Activated naive CD4-positive, alpha-beta T cell treated with anti-CD3 and anti-CD28 coated beads, Interleukin-2, amount 50 U/mL, for 24 hours (primary cell): ENCODE results near the gene PHF21A.
"Not testable (repeated sequence)": the region's sequence is repeated elsewhere in the genome, so short reads cannot be mapped to it uniquely, and the experiment has no call there.

Source experiments
- H3K27ac Mint-ChIP-seq: one replicate; pipeline ENCODE4 v1.8.0; 2021; ENCODE audit warnings: mild to moderate bottlenecking, mixed read lengths
- H3K27me3 Mint-ChIP-seq: one replicate; pipeline ENCODE4 v1.8.0; 2021; ENCODE audit warnings: mixed read lengths
- H3K36me3 Mint-ChIP-seq: one replicate; pipeline ENCODE4 v1.8.0; 2021; ENCODE audit warnings: mixed read lengths
- H3K4me1 Mint-ChIP-seq: one replicate; pipeline ENCODE4 v1.8.0; 2021; ENCODE audit warnings: mixed read lengths
- H3K4me3 Mint-ChIP-seq: one replicate; pipeline ENCODE4 v1.8.0; 2021; ENCODE audit warnings: mild to moderate bottlenecking, mixed read lengths
- H3K9me3 Mint-ChIP-seq: one replicate; pipeline ENCODE4 v1.8.0; 2021; ENCODE audit warnings: mixed read lengths

Gene PHF21A

DNA sequence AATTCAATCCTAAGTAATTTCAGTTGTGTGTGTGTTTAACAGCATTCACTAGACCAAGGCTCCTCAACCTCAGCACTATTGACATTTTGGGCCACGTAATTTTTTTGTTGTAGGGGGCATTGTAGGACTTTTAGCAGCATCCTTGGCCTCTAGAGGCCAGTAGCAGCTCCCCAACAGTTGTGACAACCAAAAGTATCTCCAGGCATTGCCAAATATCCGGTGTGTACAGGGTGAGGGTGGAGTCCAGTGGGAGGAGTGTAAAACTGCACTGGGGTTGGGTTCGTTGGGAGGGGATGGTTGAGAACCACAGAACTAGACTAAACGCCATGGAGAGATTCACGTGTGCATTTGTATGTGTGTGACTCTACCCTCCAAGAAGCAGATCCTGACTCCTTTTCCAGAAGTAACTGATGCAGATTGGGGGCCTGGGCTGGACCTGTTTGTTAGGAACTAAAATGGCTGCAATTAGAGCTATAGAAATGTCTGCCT, 5.9 kb upstream of the PHF21A start:
- no peak overlapping the region for H3K4me3 Mint-ChIP-seq
- H3K36me3 Mint-ChIP-seq = no peaks in the 10 kb centered on the region
- H3K4me1 Mint-ChIP-seq = peaks cover 24% of the 10 kb centered on the region
- H3K27me3 Mint-ChIP-seq = no peaks in the 10 kb centered on the region
- no peaks in the 10 kb centered on the region for H3K9me3 Mint-ChIP-seq
- H3K27ac Mint-ChIP-seq = no peak overlapping the region

DNA sequence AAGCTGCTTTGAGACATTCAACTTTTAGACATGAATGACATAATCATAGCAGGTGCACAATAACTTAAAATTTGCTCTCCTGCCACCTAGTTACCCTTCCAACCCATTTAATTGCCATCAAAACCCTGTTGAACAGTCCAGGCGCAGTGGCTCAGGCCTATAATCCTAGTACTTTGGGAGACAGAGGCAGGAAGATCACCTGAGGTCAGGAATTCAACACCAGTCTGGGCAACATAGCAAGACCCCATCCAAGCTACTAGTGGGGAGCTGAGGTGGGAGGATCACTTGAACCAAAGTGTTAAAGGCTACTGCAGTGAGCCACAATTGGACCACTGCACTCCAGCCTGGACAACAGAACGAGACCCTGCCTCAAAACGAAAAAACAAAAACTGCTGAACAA, 4.0 kb upstream of the PHF21A start:
- Mint-ChIP-seq H3K9me3 (no peaks in the 10 kb centered on the region), H3K27me3 (no peaks in the 10 kb centered on the region), H3K4me3 (no peak overlapping the region), H3K4me1 (peaks cover 24% of the 10 kb centered on the region), H3K36me3 (no peaks in the 10 kb centered on the region), H3K27ac (no peak overlapping the region)

DNA sequence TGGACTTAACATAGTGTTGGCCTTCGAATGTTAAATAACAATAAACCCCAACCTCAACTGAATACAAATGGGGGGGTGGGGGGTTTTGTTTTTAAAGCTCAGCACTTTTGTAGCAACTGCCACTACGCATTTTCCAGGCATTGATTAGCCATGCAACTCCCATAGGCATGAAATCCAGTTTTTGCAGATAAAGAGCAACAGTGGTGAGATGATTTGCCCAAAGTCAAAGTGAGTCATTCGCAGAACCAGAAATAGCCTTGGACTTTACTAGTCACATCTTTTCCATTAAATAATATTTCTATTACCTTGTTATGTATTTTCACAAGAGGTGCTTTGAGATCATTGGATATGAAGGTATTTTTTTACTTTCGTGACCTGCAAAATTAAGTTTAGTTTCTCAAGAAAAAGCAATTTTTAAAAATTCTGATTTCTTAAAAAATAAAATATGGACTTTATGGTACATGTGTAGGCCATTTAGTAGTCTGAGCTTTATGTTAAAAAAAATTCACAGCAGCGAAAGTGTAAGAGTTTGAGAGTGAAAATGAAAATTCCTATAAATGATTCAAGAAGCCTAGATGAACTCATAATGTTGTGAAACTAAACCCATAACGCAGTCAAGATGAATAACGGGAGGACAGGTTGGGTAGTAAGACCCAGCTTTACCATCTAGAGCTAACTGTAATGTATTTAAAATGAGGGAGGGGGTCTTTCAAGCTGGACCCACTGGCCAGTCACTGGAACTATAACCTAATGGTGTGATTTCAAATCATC, 1.9 kb upstream of the PHF21A start:
- H3K4me1 Mint-ChIP-seq = peaks cover 39% of the 10 kb centered on the region
- H3K4me3 Mint-ChIP-seq = peak overlapping the region; percentile 47
- no peaks in the 10 kb centered on the region for H3K36me3 Mint-ChIP-seq
- no peaks in the 10 kb centered on the region for H3K27me3 Mint-ChIP-seq
- H3K27ac Mint-ChIP-seq = no peak overlapping the region
- H3K9me3 Mint-ChIP-seq = no peaks in the 10 kb centered on the region

DNA sequence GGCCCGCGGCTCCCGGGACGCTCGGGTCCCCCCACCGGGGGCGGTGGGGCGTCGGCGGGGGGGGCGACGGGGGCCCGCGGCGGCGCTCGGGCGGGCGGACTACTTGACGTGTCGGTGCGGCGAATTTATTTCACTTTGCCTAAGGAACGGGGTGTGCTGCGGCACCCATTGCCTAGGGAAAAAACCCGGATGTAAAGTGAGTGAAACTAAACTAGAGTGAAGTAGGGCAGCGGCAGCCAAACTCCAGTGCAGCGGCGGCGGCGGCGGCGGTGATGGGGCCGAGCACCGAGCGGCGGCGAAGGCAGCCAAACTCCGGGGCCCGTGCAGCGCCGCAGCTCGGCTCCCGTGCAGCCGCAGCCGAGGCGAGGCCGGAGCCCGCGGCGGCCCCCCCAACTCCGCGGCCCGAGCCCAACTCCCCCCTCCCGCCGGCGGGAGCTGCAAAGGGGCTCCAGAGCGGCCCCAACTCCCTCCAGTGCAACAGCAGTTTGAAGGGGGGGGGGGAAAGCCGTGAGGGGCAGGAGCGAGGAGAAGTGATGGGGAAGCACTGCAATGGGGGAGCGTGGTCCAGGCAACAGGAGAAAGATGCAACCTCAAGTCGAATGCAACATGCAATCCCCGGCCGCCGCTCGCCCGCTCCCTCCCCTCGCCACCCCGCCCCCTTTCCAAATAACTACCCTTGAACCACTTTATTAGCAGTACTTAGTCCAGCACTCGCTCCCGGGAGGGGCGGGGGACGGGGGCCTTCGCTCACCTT, 647 bp upstream of the PHF21A start:
- Mint-ChIP-seq H3K27me3 (no peaks in the 10 kb centered on the region), H3K4me1 (peaks cover 44% of the 10 kb centered on the region), H3K9me3 (no peaks in the 10 kb centered on the region), H3K27ac (peak overlapping the region; percentile 93), H3K36me3 (no peaks in the 10 kb centered on the region), H3K4me3 (peak overlapping the region; percentile 88)

DNA sequence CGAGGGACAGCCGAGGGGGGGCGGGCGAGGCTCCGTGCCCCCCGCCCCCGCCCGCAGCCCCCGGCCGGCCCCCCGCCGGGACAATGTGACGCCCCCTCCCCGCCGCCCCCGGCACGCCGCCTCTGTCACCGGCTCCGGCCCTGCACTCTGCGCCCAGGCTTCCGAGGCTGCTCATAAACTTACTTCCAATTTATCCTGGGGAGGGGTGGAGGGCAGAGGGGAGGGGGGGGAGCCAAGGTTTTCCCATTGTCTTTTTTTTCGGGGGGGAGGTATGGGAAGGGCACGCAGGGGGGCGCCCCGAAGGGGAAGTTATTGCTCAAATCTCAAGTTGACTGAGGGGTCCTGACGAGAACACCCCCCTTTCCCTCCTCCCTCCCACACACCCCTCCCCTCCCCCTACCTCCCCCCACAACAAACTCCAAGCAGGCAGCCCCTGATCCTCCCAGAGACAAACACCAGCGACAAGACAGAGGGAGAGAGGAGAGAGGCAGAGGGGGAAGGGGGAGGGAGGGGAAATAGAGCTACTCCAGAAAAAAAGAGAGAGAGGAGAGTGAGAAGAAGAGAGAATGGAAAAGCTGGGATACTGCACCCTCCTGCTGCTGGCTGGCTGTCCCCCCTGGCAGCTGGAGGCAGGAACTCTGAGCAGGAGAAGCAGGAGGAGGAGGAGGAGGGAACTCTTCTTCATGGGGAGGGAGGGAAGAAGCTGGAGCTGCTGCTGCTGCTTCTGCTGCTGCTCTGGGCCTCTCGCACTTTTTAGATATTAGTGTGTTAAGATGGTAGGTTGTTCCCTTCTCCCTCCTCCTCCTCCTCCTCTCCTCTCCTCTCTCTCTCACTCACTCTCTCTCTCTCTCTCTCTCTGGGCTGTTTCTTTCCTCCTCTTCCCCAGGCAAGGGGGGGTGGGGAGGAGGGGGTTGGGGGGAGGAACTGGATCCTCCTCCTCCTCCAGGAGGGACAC, 631 bp downstream of the PHF21A start:
- Mint-ChIP-seq H3K4me1 (peaks cover 51% of the 10 kb centered on the region), H3K9me3 (no peaks in the 10 kb centered on the region), H3K4me3 (peak overlapping the region; percentile 89), H3K27me3 (no peaks in the 10 kb centered on the region), H3K36me3 (no peaks in the 10 kb centered on the region), H3K27ac (peak overlapping the region; percentile 96)

DNA sequence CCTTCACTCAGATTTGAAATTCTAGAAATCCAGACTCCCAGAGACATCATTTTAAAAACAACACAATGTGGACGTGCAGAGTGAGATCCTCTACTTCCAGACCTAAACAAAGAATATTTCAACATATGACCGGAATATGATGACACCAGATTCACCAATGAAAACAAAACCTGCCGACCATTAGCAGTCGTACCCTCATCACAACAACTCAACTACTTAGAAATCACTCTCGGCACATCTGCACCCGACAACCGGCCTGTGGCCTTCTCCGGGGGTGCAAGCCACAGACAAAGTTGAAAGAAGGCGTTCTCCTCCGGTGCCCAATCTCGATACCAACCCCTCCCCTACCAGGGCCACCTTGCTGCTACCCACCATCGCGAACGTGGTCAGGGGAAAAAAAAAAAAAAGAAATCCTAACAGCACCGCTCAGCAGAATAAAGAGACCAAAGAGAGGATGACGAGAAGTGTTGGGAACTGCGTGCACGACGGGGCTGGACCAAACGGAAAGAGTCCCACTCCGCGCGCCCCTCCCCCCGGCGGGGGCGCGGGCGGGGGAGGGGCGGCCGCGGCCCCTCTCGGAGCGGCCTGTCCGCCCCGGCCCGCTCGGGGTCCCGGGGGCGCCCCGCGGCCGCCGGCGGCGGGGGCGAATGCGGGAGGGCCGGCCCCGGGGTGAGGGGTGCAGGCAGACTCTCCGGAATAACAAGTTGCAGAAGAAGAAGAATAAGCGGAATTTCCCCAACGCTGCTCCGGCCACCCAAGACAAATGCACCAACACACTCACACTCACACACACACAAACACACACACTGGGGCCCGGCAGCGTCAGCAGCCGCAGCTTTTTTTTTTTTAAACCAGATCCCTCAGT, 1.7 kb downstream of the PHF21A start:
- H3K4me1 Mint-ChIP-seq = peaks cover 62% of the 10 kb centered on the region
- H3K4me3 Mint-ChIP-seq = peak overlapping the region; percentile 97
- peak overlapping the region; percentile 99 for H3K27ac Mint-ChIP-seq
- H3K36me3 Mint-ChIP-seq = no peaks in the 10 kb centered on the region
- H3K27me3 Mint-ChIP-seq = no peaks in the 10 kb centered on the region
- H3K9me3 Mint-ChIP-seq = no peaks in the 10 kb centered on the region

DNA sequence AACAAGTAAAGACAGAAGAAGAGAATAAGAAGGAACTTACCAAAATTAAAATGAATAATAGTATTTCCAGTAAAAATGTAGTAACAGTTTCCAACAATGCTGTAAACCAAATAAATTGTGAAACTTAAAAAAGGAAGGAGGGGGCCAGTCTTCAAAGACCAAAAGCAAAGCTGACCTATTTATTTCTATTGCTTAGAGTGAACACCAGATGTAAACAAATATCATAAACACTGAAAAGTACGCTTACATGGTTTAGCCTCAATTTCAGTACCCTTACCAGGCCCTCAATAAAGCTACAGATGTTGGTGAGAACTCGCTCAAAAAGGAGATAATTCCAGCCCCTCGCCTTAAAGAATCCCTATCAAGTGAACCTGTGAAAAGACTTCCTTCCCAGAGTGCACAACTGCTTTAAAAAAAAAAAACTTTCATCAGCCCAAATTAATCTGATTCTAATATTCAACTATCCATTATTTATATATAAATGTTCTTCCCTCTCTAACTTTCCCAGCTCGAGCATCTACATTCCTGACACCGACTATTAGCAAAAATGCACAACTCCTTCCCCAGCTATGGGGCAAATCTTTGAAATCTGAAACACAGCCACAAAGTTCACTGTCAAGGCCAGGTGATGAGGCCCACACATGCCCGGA, 2.4 kb downstream of the PHF21A start:
- H3K36me3 Mint-ChIP-seq = no peaks in the 10 kb centered on the region
- H3K4me3 Mint-ChIP-seq = peak overlapping the region; percentile 97
- H3K27ac Mint-ChIP-seq = peak overlapping the region; percentile 98
- H3K9me3 Mint-ChIP-seq = no peaks in the 10 kb centered on the region
- H3K4me1 Mint-ChIP-seq = peaks cover 68% of the 10 kb centered on the region
- no peaks in the 10 kb centered on the region for H3K27me3 Mint-ChIP-seq

DNA sequence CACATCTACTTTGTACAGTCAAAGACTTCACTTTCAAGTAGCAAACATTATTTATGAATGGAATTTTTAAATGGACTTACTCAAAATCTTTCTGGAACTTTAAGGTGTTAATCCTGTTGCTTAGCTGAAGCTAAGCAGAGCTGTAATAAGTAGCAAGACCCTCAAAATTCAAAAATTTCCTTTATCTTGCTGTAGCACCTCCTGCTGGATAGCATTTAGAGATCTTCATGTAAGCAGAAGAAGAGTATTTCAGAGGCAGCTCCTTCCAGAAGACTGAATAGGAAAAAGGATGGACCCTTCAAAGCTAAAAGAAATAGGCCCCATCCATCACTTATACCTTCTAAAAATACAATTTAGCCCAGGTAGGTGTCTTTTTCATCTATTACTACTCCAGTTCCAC, 3.4 kb downstream of the PHF21A start:
- Mint-ChIP-seq H3K4me3 (peak overlapping the region; percentile 97), H3K9me3 (no peaks in the 10 kb centered on the region), H3K4me1 (peaks cover 67% of the 10 kb centered on the region), H3K27ac (peak overlapping the region; percentile 98), H3K27me3 (no peaks in the 10 kb centered on the region), H3K36me3 (no peaks in the 10 kb centered on the region)

DNA sequence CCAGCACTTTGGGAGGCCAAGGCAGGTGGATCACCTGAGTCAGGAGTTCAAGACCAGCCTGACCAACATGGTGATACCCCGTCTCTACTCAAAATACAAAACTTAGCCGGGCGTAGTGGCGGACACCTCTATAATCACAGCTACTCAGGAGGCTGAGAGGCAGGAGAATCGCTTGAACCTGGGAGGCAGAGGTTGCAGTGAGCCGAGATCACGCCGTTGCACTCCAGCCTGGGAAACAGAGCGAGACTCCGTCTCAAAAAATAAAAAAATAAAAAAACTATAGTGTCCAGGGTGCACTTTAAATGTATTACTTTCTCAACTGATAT, 4.6 kb downstream of the PHF21A start:
- Mint-ChIP-seq H3K27ac (peak overlapping the region; percentile 68), H3K4me1 (peaks cover 68% of the 10 kb centered on the region), H3K4me3 (peak overlapping the region; percentile 5)
- not testable (repeated sequence) for H3K36me3 Mint-ChIP-seq, H3K9me3 Mint-ChIP-seq, H3K27me3 Mint-ChIP-seq

DNA sequence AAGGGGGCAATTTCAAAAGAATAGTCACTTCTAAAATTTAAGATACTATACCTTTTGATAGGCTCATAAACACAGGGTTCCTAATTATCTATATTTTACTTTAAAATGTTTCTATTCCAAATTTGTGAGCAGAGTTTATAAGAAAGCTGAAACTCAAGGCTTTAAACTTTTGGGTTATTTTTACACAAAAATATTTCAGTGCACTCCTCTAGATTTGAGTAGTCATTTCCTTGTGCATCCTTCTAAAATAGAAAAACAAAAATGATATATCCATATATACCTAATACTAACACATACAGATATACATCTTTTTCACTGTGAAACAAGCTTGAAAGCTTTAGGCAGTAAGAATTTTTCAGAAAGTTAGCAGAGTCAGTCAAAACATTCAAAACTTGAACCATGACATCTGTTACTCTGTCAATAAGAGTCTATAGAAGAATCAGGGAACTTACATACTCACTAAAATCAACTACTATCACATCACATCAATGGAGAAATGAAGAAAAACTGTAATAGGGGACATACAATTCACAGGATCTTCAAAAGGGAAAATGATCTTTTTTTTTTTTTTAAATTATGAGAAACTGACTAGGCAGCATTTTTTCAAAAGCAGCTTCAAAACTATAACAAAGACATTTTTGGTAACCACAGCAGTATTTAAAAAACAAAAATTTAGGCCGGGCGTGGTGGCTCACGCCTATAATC, 5.1 kb downstream of the PHF21A start:
- Mint-ChIP-seq H3K27me3 (no peaks in the 10 kb centered on the region), H3K36me3 (no peaks in the 10 kb centered on the region), H3K4me3 (peak overlapping the region; percentile 47), H3K9me3 (no peaks in the 10 kb centered on the region), H3K27ac (peak overlapping the region; percentile 90), H3K4me1 (peaks cover 68% of the 10 kb centered on the region)

DNA sequence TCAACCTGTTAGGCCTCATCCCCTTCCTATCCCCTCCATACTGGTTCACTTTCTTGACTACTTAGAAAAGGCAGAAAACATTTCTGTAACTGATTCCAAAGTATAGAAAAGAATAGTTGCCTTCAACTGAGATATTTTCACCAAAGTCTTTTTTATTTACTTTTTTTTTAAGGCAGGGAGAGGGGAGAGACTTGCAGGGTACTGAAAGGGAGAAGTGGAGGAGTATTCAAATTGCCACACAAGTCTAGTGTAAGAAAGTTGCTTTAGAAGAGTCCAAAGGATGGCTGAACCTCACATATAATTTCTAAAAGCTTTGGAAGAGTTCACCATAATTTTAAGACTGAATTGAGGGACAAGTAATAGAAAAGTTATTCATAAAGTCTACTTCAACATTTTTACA, 6.3 kb downstream of the PHF21A start:
- H3K4me1 Mint-ChIP-seq = peaks cover 68% of the 10 kb centered on the region
- H3K4me3 Mint-ChIP-seq = peak overlapping the region; percentile 34
- no peaks in the 10 kb centered on the region for H3K36me3 Mint-ChIP-seq
- no peaks in the 10 kb centered on the region for H3K9me3 Mint-ChIP-seq
- no peaks in the 10 kb centered on the region for H3K27me3 Mint-ChIP-seq
- peak overlapping the region; percentile 92 for H3K27ac Mint-ChIP-seq

DNA sequence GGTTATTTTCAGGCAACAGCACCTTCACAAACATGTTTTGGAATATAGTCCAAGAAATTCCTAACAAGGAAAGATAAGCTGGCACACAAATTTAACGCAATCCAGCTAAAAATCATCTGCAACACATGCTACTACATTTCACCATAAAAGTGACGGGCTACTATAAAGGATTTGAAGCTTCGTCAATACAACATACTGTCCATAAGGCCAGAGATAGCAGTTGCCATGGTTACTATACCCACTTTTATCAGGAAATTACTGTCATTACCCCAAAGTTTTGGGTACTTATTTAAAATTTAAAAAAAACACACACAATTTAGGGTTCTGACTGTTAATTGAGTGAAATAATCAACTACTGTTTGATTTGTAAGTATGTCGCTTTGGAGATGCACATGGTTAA, 6.9 kb downstream of the PHF21A start:
- H3K36me3 Mint-ChIP-seq = no peaks in the 10 kb centered on the region
- no peaks in the 10 kb centered on the region for H3K9me3 Mint-ChIP-seq
- no peak overlapping the region for H3K27ac Mint-ChIP-seq
- peaks cover 66% of the 10 kb centered on the region for H3K4me1 Mint-ChIP-seq
- no peaks in the 10 kb centered on the region for H3K27me3 Mint-ChIP-seq
- H3K4me3 Mint-ChIP-seq = no peak overlapping the region

DNA sequence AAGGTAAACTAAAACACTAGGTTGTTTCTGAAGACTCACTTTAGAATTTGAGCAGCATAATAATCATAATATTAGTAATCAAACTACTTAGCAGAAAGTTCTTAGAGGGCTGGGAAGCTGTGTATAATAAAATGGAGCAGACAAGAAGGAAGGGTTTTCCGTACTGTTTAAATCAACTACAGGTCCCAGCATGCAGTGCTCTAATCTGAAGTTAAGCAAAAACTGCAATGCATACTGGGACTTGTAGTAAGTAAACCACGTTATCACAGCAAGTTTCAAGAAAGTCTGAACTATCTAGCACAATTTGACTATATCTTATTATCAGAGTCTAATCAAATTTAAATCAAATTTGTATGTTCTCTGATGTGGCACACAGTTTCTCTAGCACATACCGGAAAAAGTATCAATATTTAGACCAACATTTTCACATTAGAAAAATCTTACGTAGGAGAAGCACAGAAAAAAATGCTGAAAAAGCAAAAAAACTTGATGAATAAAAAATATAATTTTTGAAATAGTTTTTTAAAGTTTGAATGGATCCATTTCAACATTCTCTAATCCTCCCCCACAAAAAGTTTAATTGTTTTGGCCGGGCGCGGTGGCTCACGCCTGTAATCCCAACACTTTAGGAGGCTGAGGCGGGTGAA, 8.2 kb downstream of the PHF21A start:
- no peaks in the 10 kb centered on the region for H3K27me3 Mint-ChIP-seq
- peak overlapping the region; percentile 72 for H3K27ac Mint-ChIP-seq
- H3K36me3 Mint-ChIP-seq = no peaks in the 10 kb centered on the region
- peaks cover 53% of the 10 kb centered on the region for H3K4me1 Mint-ChIP-seq
- peak overlapping the region; percentile 30 for H3K4me3 Mint-ChIP-seq
- no peaks in the 10 kb centered on the region for H3K9me3 Mint-ChIP-seq
